MCF 10A (cell line): ENCODE measurements around the gene CGRRF1. TPM values are rescaled to one million over a fixed set of nuclear protein-coding genes. Genes with fewer than 3 reads are reported as not detected.

ENCODE experiments used
- BruUV-seq: library from RNA; stranded (reverse); fragments of 400-500 nt; replicated peaks from 2 replicates; lab custom pipeline; 2021; lab: Mats Ljungman, UMichigan
- CTCF ChIA-PET: fragments of 300-600 bp; sonication (Branson Sonifier 250); formaldehyde crosslinking; extraction: SDS; loops from one replicate; lab custom pipeline; 2021; ENCODE audit warnings: antibody characterized with exemption, inconsistent platforms; lab: Yijun Ruan, JAX
- POLR2A ChIA-PET: fragments of 300-600, 350-650 bp; sonication (Branson Sonifier 250); formaldehyde crosslinking; extraction: SDS; loops from one replicate; lab custom pipeline; 2020; ENCODE audit warnings: antibody characterized with exemption, inconsistent platforms; lab: Yijun Ruan, JAX
- DNase-seq: peaks from one replicate; pipeline ENCODE4 v3.0.0-alpha.2; 2018; ENCODE audit not compliant: unreplicated experiment
- H3K27ac Mint-ChIP-seq: one replicate; pipeline ENCODE4 v1.8.0; 2022; ENCODE audit warnings: mild to moderate bottlenecking, low read depth, mixed read lengths; ENCODE audit not compliant: unreplicated experiment
- H3K27me3 Mint-ChIP-seq: one replicate; pipeline ENCODE4 v1.8.0; 2022; ENCODE audit warnings: mixed read lengths; ENCODE audit not compliant: insufficient read depth, unreplicated experiment
- H3K36me3 Mint-ChIP-seq: one replicate; pipeline ENCODE4 v1.8.0; 2022; ENCODE audit warnings: mild to moderate bottlenecking, moderate library complexity, mixed read lengths; ENCODE audit not compliant: insufficient read depth, unreplicated experiment
- H3K4me1 Mint-ChIP-seq: one replicate; pipeline ENCODE4 v1.8.0; 2022; ENCODE audit warnings: mixed read lengths; ENCODE audit not compliant: insufficient read depth, unreplicated experiment
- H3K4me3 Mint-ChIP-seq: one replicate; pipeline ENCODE4 v1.8.0; 2022; ENCODE audit warnings: mild to moderate bottlenecking, moderate library complexity, mixed read lengths; ENCODE audit not compliant: unreplicated experiment
- H3K9me3 Mint-ChIP-seq: one replicate; pipeline ENCODE4 v1.8.0; 2022; ENCODE audit warnings: mixed read lengths; ENCODE audit not compliant: unreplicated experiment
- intact Hi-C: fragments of 100-400 bp; cut with micrococcal nuclease; formaldehyde crosslinking; loops from 2 replicates; pipeline ENCODE4 v1.14.1; 2022
- total RNA-seq: library from RNA; stranded (reverse); gene quantifications from 2 replicates; pipeline ENCODE4 v1.2.3, GENCODE V29; 2022
- TF ChIP-seq, protein P1 (sequence below): fragments of 200-600 bp; IDR thresholded peaks from one replicate; pipeline ENCODE4 v1.8.0; 2022; ENCODE audit warnings: antibody characterized with exemption, mild to moderate bottlenecking; ENCODE audit not compliant: unreplicated experiment

The CGRRF1 gene
- total RNA-seq, 1 experiment from 2014 or later = 17.5 TPM

DNA sequence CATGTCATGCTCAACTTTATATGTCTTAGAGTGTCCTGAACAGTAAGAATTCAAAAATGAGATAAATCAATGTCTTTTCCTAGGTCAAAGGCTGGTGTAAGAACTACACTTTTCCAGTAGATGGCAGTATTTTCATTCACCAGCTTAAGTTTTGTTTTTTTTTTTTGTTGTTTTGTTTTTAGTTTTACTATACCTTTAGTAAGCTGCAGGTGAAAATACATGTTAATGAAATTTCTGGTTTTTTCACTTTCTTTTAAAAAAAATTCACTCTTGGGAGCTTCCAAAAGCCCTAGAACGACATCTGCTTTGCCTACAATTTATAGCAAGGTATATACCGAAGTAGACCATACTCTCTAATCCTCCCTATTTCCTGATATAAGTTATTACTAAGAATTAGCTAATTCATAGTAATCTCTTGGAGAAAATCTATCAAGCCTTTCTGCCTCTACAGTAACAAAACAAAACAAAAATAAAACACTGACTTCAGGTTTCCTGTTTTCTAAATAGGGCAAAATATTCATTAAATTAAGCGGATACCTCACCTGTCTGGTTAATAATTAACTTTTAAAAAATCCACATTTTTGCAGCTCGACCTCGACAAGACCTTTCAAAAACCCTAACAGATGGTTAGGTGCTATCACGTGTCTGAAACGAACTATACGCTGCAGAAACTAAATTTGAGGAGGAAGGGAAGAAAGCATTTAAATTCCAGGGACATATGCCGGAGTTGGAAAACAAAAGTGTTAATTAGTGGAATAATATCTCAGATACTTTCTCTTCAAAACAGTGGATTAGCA, 54.6 kb downstream of the CGRRF1 start:
- Mint-ChIP-seq H3K36me3 (no peaks in the 10 kb centered on the region), H3K4me3 (peak overlapping the region; percentile 87), H3K4me1 (peaks cover 6% of the 10 kb centered on the region), H3K27me3 (no peaks in the 10 kb centered on the region), H3K9me3 (no peaks in the 10 kb centered on the region), H3K27ac (no peak overlapping the region)
- no TSS peak for BruUV-seq
- ChIA-PET CTCF (interaction anchor here (0.6 to 8.6 kb wide), 40 partner anchors 10 to 513 kb away, joined by 3 to 113 read pairs (median 4); no protein-coding TSS in a partner anchor), POLR2A (interaction anchor here (0.5 to 6.3 kb wide), 19 partner anchors 24 to 513 kb away, joined by 3 to 95 read pairs (median 4); partner anchors contain the start of genes SOCS4 and WDHD1)
- TF ChIP-seq, protein P1, sequence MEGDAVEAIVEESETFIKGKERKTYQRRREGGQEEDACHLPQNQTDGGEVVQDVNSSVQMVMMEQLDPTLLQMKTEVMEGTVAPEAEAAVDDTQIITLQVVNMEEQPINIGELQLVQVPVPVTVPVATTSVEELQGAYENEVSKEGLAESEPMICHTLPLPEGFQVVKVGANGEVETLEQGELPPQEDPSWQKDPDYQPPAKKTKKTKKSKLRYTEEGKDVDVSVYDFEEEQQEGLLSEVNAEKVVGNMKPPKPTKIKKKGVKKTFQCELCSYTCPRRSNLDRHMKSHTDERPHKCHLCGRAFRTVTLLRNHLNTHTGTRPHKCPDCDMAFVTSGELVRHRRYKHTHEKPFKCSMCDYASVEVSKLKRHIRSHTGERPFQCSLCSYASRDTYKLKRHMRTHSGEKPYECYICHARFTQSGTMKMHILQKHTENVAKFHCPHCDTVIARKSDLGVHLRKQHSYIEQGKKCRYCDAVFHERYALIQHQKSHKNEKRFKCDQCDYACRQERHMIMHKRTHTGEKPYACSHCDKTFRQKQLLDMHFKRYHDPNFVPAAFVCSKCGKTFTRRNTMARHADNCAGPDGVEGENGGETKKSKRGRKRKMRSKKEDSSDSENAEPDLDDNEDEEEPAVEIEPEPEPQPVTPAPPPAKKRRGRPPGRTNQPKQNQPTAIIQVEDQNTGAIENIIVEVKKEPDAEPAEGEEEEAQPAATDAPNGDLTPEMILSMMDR = peak; percentile 79
- intact Hi-C loops = loop anchor here (1.0 to 10.0 kb wide), 4 partner anchors 209 to 601 kb away; no protein-coding TSS in a partner anchor
- DNase-seq = peak; percentile 57

DNA sequence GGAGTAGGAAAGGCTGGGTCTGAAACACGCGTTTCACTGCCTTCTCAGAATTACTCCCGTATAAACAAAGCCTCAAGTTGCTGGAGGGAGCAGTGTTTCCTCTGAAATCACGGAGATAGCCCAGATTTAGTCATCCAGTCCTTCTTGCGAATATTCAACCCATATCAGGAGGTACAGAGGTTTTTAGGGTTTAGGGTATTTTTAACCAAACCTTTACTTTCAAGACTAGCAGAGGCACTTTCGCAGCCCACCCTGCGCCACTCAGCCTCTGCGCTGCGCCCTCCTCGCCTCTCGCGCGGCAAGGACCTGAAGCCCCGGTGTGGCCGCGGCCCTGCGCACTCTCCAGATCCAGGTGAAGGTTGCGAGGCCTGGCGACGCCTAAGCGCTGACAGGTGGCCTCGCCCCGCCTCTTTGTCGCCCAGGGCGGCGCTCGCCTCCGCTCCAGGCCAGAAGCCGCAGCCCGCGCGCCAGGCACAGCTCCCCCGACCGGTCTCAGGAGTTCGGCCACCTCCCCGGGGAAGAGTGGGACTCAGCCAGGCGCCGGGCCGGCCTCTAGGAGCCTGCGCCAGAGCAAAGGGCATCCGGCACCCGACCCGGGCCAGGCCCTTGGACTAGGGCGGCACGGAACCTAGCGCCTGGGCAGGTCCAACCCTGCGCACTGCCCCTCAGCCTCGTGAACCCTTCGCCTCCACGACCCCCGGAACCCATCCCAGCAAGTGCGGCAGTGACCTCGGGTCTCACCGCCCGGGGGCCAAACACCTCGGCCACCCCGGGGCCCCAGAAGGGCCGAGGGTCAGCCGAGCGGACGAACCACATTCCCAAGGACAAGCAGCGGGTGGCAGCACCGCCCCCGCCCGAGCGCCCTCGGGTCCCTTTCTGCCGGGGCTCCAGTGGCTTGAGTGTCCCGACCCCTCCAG, 55.4 kb downstream of the CGRRF1 start:
- TSS peak; percentile 46 for BruUV-seq
- CTCF ChIA-PET = interaction anchor here (0.5 to 8.6 kb wide), 37 partner anchors 11 to 512 kb away, joined by 3 to 113 read pairs (median 4); no protein-coding TSS in a partner anchor
- DNase-seq = peak; percentile 61
- Mint-ChIP-seq H3K4me3 (peak overlapping the region; percentile 87), H3K9me3 (no peaks in the 10 kb centered on the region), H3K36me3 (no peaks in the 10 kb centered on the region), H3K27me3 (no peaks in the 10 kb centered on the region), H3K4me1 (peaks cover 10% of the 10 kb centered on the region), H3K27ac (peak overlapping the region; percentile 83)
- TF ChIP-seq, protein P1 = no peak
- intact Hi-C loops = loop anchor here (1.0 to 10.0 kb wide), 5 partner anchors 87 to 600 kb away; no protein-coding TSS in a partner anchor
- POLR2A ChIA-PET = interaction anchor here (0.5 to 6.3 kb wide), 30 partner anchors 25 to 512 kb away, joined by 3 to 95 read pairs (median 4); partner anchors contain the start of genes CGRRF1, SOCS4 and WDHD1

DNA sequence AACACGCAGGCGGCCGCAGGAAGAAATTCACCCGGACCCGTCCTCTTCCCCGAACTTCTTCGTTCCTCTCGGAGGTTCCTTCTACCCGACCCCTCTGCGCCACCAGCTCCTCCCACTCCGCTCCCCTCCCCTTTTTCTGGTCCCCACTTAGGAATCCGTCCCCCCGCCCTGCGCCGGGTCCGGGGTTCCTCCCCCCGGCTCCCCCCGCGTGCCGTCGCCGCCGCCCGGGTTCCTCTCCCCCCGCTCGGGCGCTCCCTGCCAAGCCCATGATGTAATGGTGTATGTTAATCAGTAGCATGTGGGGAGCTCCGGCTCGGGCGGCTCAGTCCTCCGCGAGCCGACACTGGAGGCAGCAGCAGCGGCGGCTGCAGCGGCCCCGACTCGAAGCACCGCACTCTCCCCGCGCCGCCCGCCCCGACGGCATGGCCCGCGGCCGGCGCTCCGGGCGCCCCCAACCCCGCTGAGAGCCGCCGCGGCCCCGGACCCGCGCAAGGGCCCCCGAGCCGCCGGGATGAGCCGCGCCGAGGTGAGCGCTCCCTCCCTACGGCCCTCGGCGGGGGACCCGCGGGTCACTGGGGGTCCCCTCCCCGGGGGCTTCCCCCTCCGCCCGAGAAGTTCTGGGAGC, 56.2 kb downstream of the CGRRF1 start:
- Mint-ChIP-seq H3K4me1 (peaks cover 14% of the 10 kb centered on the region), H3K27ac (peak overlapping the region; percentile 83), H3K36me3 (no peaks in the 10 kb centered on the region), H3K9me3 (no peaks in the 10 kb centered on the region), H3K4me3 (peak overlapping the region; percentile 87), H3K27me3 (no peaks in the 10 kb centered on the region)
- POLR2A ChIA-PET = interaction anchor here (0.7 to 6.3 kb wide), 26 partner anchors 28 to 463 kb away, joined by 3 to 95 read pairs (median 5); partner anchors contain the start of gene CGRRF1
- CTCF ChIA-PET = interaction anchor here (0.5 to 8.6 kb wide), 23 partner anchors 33 to 595 kb away, joined by 3 to 113 read pairs (median 4); no protein-coding TSS in a partner anchor
- peak; percentile 77 for DNase-seq
- no TSS peak for BruUV-seq
- intact Hi-C loops = loop anchor here (1.0 to 10.0 kb wide), 4 partner anchors 86 to 599 kb away; no protein-coding TSS in a partner anchor
- TF ChIP-seq, protein P1 = no peak
